Chondrocyte (in vitro differentiated cells): Measurements from ENCODE around the gene CTSF. TPM values are rescaled to one million over a fixed set of nuclear protein-coding genes. Genes with fewer than 3 reads are reported as not detected.

Source experiments
- DNase-seq: peaks from one replicate; pipeline ENCODE4 v3.0.0; 2021; ENCODE audit warnings: mixed read lengths, low spot score
- H3K27ac Mint-ChIP-seq: one replicate; pipeline ENCODE4 v1.8.0; 2021; ENCODE audit warnings: mild to moderate bottlenecking, moderate library complexity, mixed read lengths; ENCODE audit not compliant: unreplicated experiment
- H3K27me3 Mint-ChIP-seq: 2 replicates; pipeline ENCODE4 v1.8.0; 2021; ENCODE audit warnings: low read depth, mixed read lengths
- H3K36me3 Mint-ChIP-seq: 2 replicates; pipeline ENCODE4 v1.8.0; 2021; ENCODE audit warnings: low read depth, mixed read lengths
- H3K4me1 Mint-ChIP-seq: 2 replicates; pipeline ENCODE4 v1.8.0; 2021; ENCODE audit warnings: low read depth, mild to moderate bottlenecking, mixed read lengths
- H3K4me3 Mint-ChIP-seq: one replicate; pipeline ENCODE4 v1.8.0; 2021; ENCODE audit warnings: mild to moderate bottlenecking, moderate library complexity, mixed read lengths; ENCODE audit not compliant: unreplicated experiment
- H3K9me3 Mint-ChIP-seq: 2 replicates; pipeline ENCODE4 v1.8.0; 2021; ENCODE audit warnings: low read depth, mixed read lengths
- total RNA-seq: library from RNA; stranded (reverse); gene quantifications from 3 replicates; pipeline ENCODE4 v1.2.1, GENCODE V29; 2021
- TF ChIP-seq, protein P1 (sequence below): fragments of 200-600 bp; sonication (generic); IDR thresholded peaks from 2 replicates; pipeline ENCODE4 v1.5.0; 2021; ENCODE audit warnings: antibody characterized with exemption, mild to moderate bottlenecking, moderate library complexity

The CTSF gene
- total RNA-seq, 1 donor from 2014 or later: not detected

DNA sequence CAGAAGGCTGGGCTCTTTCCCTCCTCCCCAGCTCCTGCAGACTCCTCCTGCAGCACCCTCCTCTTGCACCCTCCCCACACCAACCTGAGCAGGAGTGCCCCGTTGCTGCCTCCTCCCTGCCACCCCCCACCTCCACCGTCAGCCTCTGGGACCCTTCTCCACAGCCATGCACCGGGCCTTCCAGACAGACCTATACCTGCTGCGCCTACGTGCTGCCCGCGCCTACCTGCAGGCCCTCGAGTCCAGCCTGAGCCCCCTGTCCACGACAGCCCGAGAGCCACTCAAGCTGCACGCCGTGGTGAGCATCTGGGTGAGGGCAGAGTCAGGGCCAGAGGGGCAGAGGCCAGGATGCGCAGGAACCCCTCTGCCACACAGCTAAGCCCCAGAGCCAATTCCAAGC lies 38.8 kb downstream of the CTSF start:
- Mint-ChIP-seq H3K4me3 (no peak overlapping the region), H3K36me3 (peaks cover 5% of the 10 kb centered on the region), H3K27ac (no peak overlapping the region), H3K4me1 (no peaks in the 10 kb centered on the region), H3K27me3 (no peaks in the 10 kb centered on the region), H3K9me3 (no peaks in the 10 kb centered on the region)
- DNase-seq: no peak
- TF ChIP-seq, protein P1, sequence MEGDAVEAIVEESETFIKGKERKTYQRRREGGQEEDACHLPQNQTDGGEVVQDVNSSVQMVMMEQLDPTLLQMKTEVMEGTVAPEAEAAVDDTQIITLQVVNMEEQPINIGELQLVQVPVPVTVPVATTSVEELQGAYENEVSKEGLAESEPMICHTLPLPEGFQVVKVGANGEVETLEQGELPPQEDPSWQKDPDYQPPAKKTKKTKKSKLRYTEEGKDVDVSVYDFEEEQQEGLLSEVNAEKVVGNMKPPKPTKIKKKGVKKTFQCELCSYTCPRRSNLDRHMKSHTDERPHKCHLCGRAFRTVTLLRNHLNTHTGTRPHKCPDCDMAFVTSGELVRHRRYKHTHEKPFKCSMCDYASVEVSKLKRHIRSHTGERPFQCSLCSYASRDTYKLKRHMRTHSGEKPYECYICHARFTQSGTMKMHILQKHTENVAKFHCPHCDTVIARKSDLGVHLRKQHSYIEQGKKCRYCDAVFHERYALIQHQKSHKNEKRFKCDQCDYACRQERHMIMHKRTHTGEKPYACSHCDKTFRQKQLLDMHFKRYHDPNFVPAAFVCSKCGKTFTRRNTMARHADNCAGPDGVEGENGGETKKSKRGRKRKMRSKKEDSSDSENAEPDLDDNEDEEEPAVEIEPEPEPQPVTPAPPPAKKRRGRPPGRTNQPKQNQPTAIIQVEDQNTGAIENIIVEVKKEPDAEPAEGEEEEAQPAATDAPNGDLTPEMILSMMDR: no peak

DNA sequence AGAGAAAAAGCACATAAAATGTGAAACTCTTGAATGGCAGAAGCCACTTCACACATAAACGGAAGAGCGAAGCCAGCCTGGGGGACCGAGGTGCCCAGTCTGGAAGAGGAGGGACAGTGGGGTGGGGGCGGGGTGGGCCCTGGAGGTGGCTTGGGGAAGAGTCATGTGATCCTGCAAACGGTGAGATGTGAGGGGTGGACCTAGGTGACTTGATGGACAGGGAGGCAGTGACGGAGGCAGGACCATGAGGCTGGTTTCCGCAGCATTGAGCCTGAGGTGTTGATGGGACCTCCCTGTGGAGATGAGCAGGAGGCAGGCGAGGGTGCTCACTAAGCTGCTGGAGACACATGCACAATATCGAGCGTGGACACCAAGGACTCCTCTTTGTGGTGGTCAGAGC lies 39.3 kb downstream of the CTSF start:
- Mint-ChIP-seq H3K4me1 (no peaks in the 10 kb centered on the region), H3K36me3 (peaks cover 5% of the 10 kb centered on the region), H3K4me3 (no peak overlapping the region), H3K27ac (no peak overlapping the region), H3K9me3 (no peaks in the 10 kb centered on the region), H3K27me3 (no peaks in the 10 kb centered on the region)
- TF ChIP-seq, protein P1: no peak
- DNase-seq: no peak

DNA sequence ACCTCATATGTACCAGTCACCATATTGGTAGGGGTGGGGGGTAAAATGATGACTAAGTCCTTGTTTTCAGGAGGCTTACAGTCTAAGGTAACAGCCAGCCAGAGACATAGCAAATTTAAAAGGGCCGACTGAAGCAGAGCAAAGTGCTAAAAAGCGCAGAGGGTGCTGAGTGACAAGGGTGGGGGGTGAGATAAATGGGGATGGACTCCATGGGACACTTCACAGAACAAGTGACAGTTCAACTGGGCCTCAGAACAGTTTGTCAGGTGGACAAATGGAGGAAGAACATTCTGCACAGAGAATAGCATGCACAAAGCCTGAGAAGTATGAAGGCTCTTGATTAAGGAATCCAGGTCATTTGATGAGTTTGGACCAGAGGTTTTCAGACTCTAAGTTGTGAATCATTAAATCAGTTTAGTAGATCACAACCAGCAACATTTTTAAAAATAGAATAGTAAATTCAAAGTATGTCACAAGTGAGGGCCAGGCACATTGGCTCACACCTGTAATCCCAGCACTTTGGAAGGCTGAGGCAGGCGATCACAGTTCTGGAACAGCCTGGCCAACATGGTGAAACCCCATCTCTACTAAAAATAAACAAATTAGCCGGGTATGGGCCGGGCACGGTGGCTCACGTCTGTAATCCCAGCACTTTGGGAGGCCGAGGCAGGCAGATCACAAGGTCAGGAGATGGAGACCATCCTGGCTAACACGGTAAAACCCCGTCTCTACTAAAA lies 43.9 kb downstream of the CTSF start:
- Mint-ChIP-seq H3K9me3 (no peaks in the 10 kb centered on the region), H3K4me1 (no peaks in the 10 kb centered on the region), H3K27ac (no peak overlapping the region), H3K27me3 (no peaks in the 10 kb centered on the region), H3K4me3 (no peak overlapping the region), H3K36me3 (peaks cover 22% of the 10 kb centered on the region)
- TF ChIP-seq, protein P1: no peak
- DNase-seq: no peak

DNA sequence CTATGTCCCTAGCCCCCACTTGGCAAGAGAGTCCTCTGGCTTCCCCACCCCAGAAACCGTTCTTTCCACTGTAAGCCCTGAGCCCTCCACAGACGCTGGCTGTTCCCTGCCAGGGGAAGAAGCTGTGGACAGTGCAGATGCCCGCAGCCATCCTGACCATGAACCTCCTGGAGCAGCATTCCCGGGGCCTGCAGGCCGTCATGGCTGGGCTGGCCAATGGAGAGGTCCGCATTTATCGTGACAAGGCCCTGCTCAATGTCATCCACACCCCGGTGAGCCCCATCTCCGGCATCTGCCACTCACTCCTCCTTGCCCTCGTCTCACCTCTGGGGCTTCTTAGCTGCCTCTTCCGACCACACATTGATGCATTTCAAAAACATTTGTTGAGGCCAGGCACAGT lies 44.8 kb downstream of the CTSF start:
- Mint-ChIP-seq H3K4me1 (no peaks in the 10 kb centered on the region), H3K36me3 (peaks cover 22% of the 10 kb centered on the region), H3K4me3 (no peak overlapping the region), H3K27ac (no peak overlapping the region), H3K9me3 (no peaks in the 10 kb centered on the region), H3K27me3 (no peaks in the 10 kb centered on the region)
- DNase-seq: no peak
- TF ChIP-seq, protein P1: no peak

Other genes starting within 250 kb of the CTSF start
- 7.1 to 7.7 TPM (median 7.2 TPM) in 3 replicates for gene RIN1, start 232.2 kb downstream of the CTSF start, total RNA-seq
- gene BRMS1, start 223.5 kb downstream of the CTSF start, total RNA-seq: 22.4 to 23.6 TPM (median 23.3 TPM) in 3 replicates
- gene B4GAT1, start 221.0 kb downstream of the CTSF start, total RNA-seq: 18.2 to 30.4 TPM (median 21.1 TPM) in 3 replicates
- gene SLC29A2, start 196.8 kb downstream of the CTSF start, total RNA-seq: 2.6 to 8.9 TPM (median 7.9 TPM) in 3 replicates
- 0.60 to 1.7 TPM (median 1.2 TPM) in 3 replicates for gene NPAS4, start 147.6 kb downstream of the CTSF start, total RNA-seq
- gene MRPL11, start 129.8 kb downstream of the CTSF start, total RNA-seq: 30.9 to 45.6 TPM (median 35.9 TPM) in 3 replicates
- 9.1 to 10.5 TPM (median 10.0 TPM) in 3 replicates for gene PELI3, start 101.7 kb downstream of the CTSF start, total RNA-seq
- gene DPP3, start 88.2 kb downstream of the CTSF start, total RNA-seq: 43.2 to 54.7 TPM (median 44.4 TPM) in 3 replicates
- 18.1 to 40.6 TPM (median 20.6 TPM) in 3 replicates for gene BBS1, start 58.0 kb downstream of the CTSF start, total RNA-seq
- 13.5 to 16.2 TPM (median 13.8 TPM) in 3 replicates for gene ZDHHC24, start 22.6 kb downstream of the CTSF start, total RNA-seq
- 0.07 TPM in 1 of 3 replicates, not detected in the others for gene ACTN3, start 21.7 kb downstream of the CTSF start, total RNA-seq
- 0.23 to 0.32 TPM (median 0.27 TPM) in 3 replicates for gene CCDC87, start 24.5 kb upstream of the CTSF start, total RNA-seq
- 31.0 to 34.2 TPM (median 32.3 TPM) in 3 replicates for gene CCS, start 24.6 kb upstream of the CTSF start, total RNA-seq
- 43.9 to 65.2 TPM (median 45.6 TPM) in 3 replicates for gene RBM14, start 48.0 kb upstream of the CTSF start, total RNA-seq
- gene RBM4, start 70.1 kb upstream of the CTSF start, total RNA-seq: 109 to 118 TPM (median 117 TPM) in 3 replicates
- 19.6 to 26.3 TPM (median 22.5 TPM) in 3 replicates for gene RBM4B, start 109.3 kb upstream of the CTSF start, total RNA-seq
- gene SPTBN2, start 160.6 kb upstream of the CTSF start, total RNA-seq: 13.2 to 18.6 TPM (median 15.7 TPM) in 3 replicates